Activated CD4-positive, alpha-beta memory T cell treated with anti-CD3 and anti-CD28 coated beads, Interleukin-2, amount 10 ng/mL, durations not matched to agents 7 days and 5 days (primary cell): ENCODE data around the gene DYSF. TPM values are rescaled to one million over a fixed set of nuclear protein-coding genes. Genes with fewer than 3 reads are reported as not detected.

Experiments used
- CTCF ChIA-PET: fragments of 350-600 bp; sonication (Branson Sonifier 250); formaldehyde crosslinking; loops from one replicate; lab custom pipeline; 2021; ENCODE audit warnings: antibody characterized with exemption, inconsistent platforms; lab: Charles Lee
- POLR2A ChIA-PET: fragments of 350-600 bp; sonication (Branson Sonifier 250); formaldehyde crosslinking; loops from one replicate; lab custom pipeline; 2021; ENCODE audit warnings: antibody characterized with exemption; lab: Charles Lee
- DNase-seq: peaks from one replicate; pipeline ENCODE4 v3.0.0-alpha.2; 2020
- H3K27ac Mint-ChIP-seq: one replicate; pipeline ENCODE4 v1.8.0; 2021; ENCODE audit warnings: mild to moderate bottlenecking, mixed read lengths
- H3K27me3 Mint-ChIP-seq: one replicate; pipeline ENCODE4 v1.8.0; 2021; ENCODE audit warnings: mixed read lengths
- H3K36me3 Mint-ChIP-seq: one replicate; pipeline ENCODE4 v1.8.0; 2021; ENCODE audit warnings: low read depth, mixed read lengths
- H3K4me1 Mint-ChIP-seq: one replicate; pipeline ENCODE4 v1.8.0; 2021; ENCODE audit warnings: mixed read lengths
- H3K4me3 Mint-ChIP-seq: one replicate; pipeline ENCODE4 v1.8.0; 2021; ENCODE audit warnings: mild to moderate bottlenecking, mixed read lengths
- H3K9me3 Mint-ChIP-seq: one replicate; pipeline ENCODE4 v1.8.0; 2021; ENCODE audit warnings: mixed read lengths
- total RNA-seq, 2 experiments: library from RNA; stranded (reverse); gene quantifications; one replicate each; pipeline ENCODE4 v1.2.3, GENCODE V29; 2021

The DYSF gene
- total RNA-seq, 2 experiments from 2014 or later, result not detected

DNA sequence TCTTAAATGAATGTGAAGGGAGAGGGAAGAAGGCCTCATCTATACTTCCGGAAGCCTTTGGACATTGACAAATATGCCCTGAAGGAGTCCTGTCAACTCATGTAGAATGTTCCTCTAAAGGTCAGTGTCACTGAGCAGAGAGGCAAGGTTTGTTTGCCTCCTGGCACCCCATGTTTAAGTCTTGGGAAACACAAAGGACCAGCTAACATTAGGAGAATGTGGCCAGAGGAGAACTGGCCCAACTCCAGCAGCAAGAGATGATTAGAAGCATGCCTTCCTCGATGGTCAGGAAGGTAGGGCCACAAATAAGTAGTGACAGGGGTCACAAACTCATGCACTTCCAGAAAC lies 5.7 kb downstream of the DYSF start:
- H3K27me3 Mint-ChIP-seq, result peaks cover 24% of the 10 kb centered on the region
- DNase-seq, result no peak
- H3K4me1 Mint-ChIP-seq, result no peaks in the 10 kb centered on the region
- no peak overlapping the region for H3K4me3 Mint-ChIP-seq
- no peaks in the 10 kb centered on the region for H3K36me3 Mint-ChIP-seq
- ChIA-PET POLR2A (no interaction called here), CTCF (interaction anchor here (1.9 to 3.7 kb wide), 2 partner anchors 9 to 159 kb away, joined by 4 to 23 read pairs; no protein-coding TSS in a partner anchor)
- H3K27ac Mint-ChIP-seq, result no peak overlapping the region
- no peaks in the 10 kb centered on the region for H3K9me3 Mint-ChIP-seq

DNA sequence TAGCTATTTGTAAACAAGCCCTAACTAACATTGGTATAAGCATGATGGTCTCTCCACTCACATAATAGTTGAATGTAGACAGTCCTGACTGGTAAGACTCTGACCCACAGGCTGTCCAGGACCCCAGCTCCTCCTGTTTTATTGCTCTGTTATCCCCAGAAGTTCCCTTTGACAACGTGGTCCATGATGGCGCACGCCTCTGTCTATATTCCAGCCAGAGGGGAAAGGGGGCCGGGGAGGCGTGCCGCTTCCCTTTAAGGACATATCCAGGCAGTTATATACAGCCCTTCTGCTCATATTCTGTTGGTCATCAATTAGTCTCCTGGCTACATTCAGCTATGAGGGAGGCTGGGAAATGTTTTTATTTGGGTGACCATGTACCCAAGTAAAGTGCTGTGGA lies 6.7 kb downstream of the DYSF start:
- Mint-ChIP-seq H3K4me1 (no peaks in the 10 kb centered on the region), H3K4me3 (no peak overlapping the region), H3K9me3 (no peaks in the 10 kb centered on the region), H3K27ac (no peak overlapping the region), H3K27me3 (peaks cover 15% of the 10 kb centered on the region), H3K36me3 (no peaks in the 10 kb centered on the region)
- DNase-seq, result no peak
- POLR2A ChIA-PET, result interaction anchor here (1.0 kb wide), 1 partner anchor 42 kb away, joined by 3 read pairs; no protein-coding TSS in a partner anchor
- CTCF ChIA-PET, result interaction anchor here (0.6 to 3.7 kb wide), 8 partner anchors 10 to 176 kb away, joined by 3 to 23 read pairs (median 4); no protein-coding TSS in a partner anchor

DNA sequence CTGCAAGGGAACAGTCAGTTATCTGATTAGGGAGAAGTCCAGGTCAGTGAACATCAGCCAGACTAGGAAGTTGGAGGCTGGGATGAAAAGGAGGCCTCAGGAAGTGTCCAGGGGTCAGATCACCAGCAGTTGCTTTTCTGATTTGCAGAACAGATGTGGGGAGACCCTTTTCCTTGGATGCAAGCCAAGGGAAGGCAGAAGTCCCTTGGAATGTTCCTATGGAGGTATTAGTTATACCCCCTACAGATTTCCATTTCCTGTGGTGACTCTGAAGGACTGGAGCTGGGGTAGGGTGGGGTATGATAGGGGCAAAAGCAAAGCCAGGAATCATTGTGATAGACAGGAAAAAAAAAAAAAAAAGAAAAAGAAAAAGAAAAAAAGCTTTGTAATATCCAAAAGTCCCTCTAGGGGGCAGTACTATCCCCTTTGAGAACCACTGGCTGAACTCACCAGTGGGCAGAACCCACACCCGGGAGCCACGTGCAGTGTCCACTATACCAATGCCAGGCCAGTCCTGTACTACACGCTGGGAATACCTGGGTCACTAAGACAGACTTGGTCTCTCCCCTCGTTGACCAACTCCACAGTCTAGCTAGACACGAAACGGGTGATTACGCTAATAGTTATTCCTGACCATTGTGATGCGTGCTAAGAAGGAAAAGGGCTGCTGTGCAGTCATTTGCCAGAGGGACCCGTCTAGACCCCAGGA lies 7.4 kb downstream of the DYSF start:
- POLR2A ChIA-PET, result no interaction called here
- DNase-seq, result no peak
- H3K36me3 Mint-ChIP-seq, result no peaks in the 10 kb centered on the region

DNA sequence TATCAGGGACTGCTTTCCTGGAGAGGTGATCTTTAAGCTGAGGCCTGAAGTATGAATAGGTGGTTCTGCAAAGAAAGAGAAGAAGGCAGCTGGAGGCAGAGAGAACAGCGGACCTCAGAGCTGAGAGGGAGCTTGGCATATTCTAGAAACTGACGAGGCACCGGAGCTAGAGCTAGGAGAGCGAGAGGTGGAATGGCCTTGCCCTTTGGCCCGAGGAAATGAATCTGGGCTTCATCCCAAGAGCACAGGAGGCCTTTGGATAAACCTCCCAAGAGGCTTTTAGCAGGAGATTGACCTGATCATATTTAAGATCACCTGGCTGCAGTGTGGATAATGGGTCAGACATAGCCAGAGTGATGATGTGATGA lies 7.9 kb downstream of the DYSF start:
- H3K4me1 Mint-ChIP-seq, result no peaks in the 10 kb centered on the region
- H3K9me3 Mint-ChIP-seq, result no peaks in the 10 kb centered on the region
- no peaks in the 10 kb centered on the region for H3K36me3 Mint-ChIP-seq
- H3K27ac Mint-ChIP-seq, result no peak overlapping the region
- H3K4me3 Mint-ChIP-seq, result no peak overlapping the region
- H3K27me3 Mint-ChIP-seq, result peaks cover 7% of the 10 kb centered on the region
- no peak for DNase-seq
- CTCF ChIA-PET, result interaction anchor here (0.8 to 3.7 kb wide), 11 partner anchors 8 to 133 kb away, joined by 3 to 23 read pairs (median 3); partner anchors contain the start of genes DYSF and ZNF638
- POLR2A ChIA-PET, result no interaction called here

More for the DNA sequence above, 7.4 kb downstream of the DYSF start:
- H3K27ac Mint-ChIP-seq, result no peak overlapping the region
- CTCF ChIA-PET, result interaction anchor here (0.8 to 3.7 kb wide), 12 partner anchors 8 to 170 kb away, joined by 3 to 23 read pairs (median 4); partner anchors contain the start of genes DYSF and ZNF638
- H3K4me1 Mint-ChIP-seq, result no peaks in the 10 kb centered on the region
- peaks cover 10% of the 10 kb centered on the region for H3K27me3 Mint-ChIP-seq
- no peaks in the 10 kb centered on the region for H3K9me3 Mint-ChIP-seq
- H3K4me3 Mint-ChIP-seq, result no peak overlapping the region

DNA sequence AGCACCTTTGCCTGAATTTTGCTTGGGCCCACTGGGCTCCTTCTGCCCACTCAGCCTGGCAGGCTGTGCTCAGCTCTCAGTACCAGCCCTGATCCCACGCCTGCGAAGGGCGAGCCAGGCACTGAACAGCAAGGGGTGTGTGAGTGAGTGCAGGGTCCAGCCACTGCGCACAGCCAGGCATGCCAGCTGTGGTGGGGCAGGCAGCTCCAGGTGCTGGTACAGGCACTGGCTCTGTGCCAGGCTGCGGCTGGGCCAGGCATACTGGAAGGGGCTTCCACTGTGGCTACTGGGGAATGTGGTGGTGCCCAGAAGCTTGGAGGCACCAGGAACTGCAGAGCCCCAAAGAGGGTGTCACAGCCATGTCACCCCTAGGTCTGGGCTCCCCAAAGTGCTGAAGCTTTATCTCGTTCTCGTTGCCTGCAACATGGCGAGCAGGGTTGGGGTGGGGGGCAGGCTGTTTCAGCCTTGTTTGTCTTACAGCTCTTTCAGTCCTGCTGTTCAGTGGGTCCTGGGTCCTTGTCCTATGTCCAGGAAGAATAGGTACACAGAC lies 8.8 kb downstream of the DYSF start:
- no peaks in the 10 kb centered on the region for H3K36me3 Mint-ChIP-seq
- no peak for DNase-seq
- H3K9me3 Mint-ChIP-seq, result no peaks in the 10 kb centered on the region
- CTCF ChIA-PET, result interaction anchor here (0.8 to 3.7 kb wide), 8 partner anchors 9 to 131 kb away, joined by 3 to 23 read pairs (median 4); partner anchors contain the start of genes DYSF and ZNF638
- POLR2A ChIA-PET, result no interaction called here
- no peak overlapping the region for H3K27ac Mint-ChIP-seq
- peaks cover 7% of the 10 kb centered on the region for H3K27me3 Mint-ChIP-seq
- H3K4me1 Mint-ChIP-seq, result peaks cover 2% of the 10 kb centered on the region
- no peak overlapping the region for H3K4me3 Mint-ChIP-seq

DNA sequence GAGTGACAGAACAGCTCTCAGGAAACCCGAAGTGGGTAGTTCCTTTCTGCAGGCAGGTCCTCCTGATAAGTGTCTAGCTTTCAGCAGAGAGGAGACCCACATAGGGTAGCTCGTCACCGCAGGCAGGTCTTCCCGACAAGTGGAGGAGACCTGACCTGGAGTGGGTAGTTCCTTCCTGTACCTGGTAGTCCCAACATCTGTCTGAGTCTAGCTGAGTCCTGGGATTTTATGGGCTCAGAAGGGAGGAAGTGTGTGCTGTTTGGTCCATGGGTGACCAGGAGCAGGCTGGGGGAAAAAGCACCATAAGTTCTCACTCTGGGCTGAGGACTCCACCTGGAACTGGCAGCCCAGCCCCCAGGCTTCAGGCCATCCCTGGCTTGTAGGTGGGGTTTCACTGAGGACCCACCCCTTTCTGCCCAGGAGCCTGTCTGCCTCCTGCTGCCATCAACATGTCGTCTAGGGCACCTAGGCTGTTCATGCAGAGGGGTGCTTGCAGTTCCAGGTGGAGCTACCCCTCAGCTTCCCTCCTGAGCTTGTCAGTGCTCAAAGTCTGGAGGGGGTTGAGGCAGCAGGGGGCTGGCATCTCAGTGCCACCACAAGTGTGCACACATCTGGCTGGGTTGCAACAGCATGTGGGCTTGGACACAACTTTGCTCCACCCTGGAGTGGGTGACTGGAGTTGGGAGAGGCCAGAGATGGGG lies 9.4 kb downstream of the DYSF start:
- H3K36me3 Mint-ChIP-seq, result no peaks in the 10 kb centered on the region
- peaks cover 14% of the 10 kb centered on the region for H3K27me3 Mint-ChIP-seq
- H3K9me3 Mint-ChIP-seq, result no peaks in the 10 kb centered on the region
- DNase-seq, result no peak
- ChIA-PET CTCF (interaction anchor here (3.3 to 3.7 kb wide), 2 partner anchors 12 to 47 kb away, joined by 18 to 23 read pairs; no protein-coding TSS in a partner anchor), POLR2A (interaction anchor here (1.4 kb wide), 1 partner anchor 14 kb away, joined by 3 read pairs; no protein-coding TSS in a partner anchor)
- no peak overlapping the region for H3K4me3 Mint-ChIP-seq
- peaks cover 3% of the 10 kb centered on the region for H3K4me1 Mint-ChIP-seq
- H3K27ac Mint-ChIP-seq, result no peak overlapping the region

DNA sequence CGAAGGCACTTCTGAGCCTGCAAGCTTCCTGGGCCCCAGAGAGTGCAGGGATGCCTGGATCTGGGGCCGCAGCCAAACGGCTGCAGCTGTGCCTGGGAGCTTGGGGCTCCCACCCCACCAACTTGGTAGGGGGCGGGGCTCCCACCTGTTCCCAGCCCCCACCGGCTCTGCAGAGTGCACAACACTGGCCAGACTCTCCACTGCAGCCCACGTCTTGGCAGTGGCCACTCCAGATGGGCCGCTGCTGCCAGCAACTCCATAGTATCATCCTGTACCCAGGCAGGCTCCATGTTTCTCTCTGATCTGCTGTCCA lies 9.9 kb downstream of the DYSF start:
- H3K27ac Mint-ChIP-seq, result no peak overlapping the region
- CTCF ChIA-PET, result no interaction called here
- POLR2A ChIA-PET, result interaction anchor here (1.4 kb wide), 1 partner anchor 14 kb away, joined by 3 read pairs; no protein-coding TSS in a partner anchor
- H3K36me3 Mint-ChIP-seq, result no peaks in the 10 kb centered on the region
- H3K9me3 Mint-ChIP-seq, result no peaks in the 10 kb centered on the region
- DNase-seq, result no peak
- peaks cover 3% of the 10 kb centered on the region for H3K4me1 Mint-ChIP-seq
- H3K27me3 Mint-ChIP-seq, result peaks cover 19% of the 10 kb centered on the region
- H3K4me3 Mint-ChIP-seq, result no peak overlapping the region

DNA sequence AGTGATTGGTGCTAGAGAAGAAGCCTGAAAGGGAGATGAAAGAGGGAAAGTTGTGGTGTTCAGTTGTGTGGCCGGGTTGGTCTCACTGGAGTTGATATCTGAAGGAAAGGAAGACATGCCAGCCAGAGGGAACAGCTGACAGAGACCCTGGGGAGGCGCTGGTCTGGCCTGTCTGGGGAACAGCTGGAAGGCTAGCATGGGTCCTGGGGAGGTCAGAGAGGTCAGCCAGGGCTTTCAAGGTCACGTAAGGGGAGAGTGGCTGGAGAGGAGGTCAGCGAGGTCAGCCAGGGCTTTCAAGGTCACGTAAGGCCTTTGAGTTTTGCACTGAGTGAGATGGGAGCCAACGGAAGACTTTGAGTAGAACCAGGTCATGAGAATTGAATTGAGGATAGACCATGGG lies 11.0 kb downstream of the DYSF start:
- POLR2A ChIA-PET, result interaction anchor here (1.4 kb wide), 1 partner anchor 16 kb away, joined by 3 read pairs; no protein-coding TSS in a partner anchor
- DNase-seq, result no peak
- Mint-ChIP-seq H3K36me3 (no peaks in the 10 kb centered on the region), H3K27ac (no peak overlapping the region), H3K9me3 (no peaks in the 10 kb centered on the region), H3K4me1 (peaks cover 3% of the 10 kb centered on the region), H3K4me3 (no peak overlapping the region), H3K27me3 (peaks cover 26% of the 10 kb centered on the region)
- CTCF ChIA-PET, result no interaction called here

DNA sequence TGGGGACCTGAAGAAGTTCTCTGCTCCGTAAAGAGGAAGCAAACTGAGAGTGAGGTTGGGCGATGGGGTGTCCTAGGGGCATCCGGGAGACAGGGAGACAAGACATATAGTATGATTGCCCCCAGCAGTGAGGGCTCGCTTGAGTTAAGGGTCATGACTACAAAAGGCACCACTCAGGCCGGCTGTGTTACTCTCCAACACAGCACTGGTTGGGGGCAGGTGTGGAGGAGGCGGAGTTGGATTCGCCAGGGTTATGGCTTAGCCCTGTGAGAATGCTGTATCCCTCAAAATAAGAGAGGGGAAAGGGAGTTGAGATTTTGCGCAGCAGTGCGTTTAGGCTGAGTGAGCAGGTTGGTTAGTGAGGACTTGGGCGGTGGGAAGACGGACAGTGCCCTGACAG lies 12.0 kb downstream of the DYSF start:
- CTCF ChIA-PET, result no interaction called here
- POLR2A ChIA-PET, result no interaction called here
- Mint-ChIP-seq H3K36me3 (no peaks in the 10 kb centered on the region), H3K9me3 (no peaks in the 10 kb centered on the region), H3K4me1 (peaks cover 3% of the 10 kb centered on the region), H3K27me3 (peaks cover 32% of the 10 kb centered on the region), H3K27ac (no peak overlapping the region), H3K4me3 (no peak overlapping the region)
- DNase-seq, result no peak

DNA sequence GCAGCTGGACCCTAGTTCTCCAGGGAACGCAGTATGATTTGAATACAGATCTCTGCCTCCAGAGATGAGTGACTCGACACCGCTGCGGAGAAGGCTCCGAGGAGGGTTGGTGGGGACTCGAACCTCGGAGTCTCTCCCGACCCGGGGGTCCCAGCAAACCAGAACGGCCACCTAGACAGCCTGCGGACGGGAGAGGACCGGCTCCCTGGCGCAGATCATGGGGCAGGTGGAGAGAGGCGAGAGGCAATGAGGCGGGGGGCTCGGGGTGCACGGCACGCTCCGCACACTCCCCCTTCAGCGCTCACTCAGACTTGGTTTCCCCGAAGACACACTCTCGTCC lies 12.6 kb downstream of the DYSF start:
- no peak overlapping the region for H3K27ac Mint-ChIP-seq
- ChIA-PET POLR2A (no interaction called here), CTCF (interaction anchor here (1.7 to 2.3 kb wide), 2 partner anchors 9 to 16 kb away, joined by 3 to 9 read pairs; no protein-coding TSS in a partner anchor)
- peaks cover 3% of the 10 kb centered on the region for H3K4me1 Mint-ChIP-seq
- no peak for DNase-seq
- H3K36me3 Mint-ChIP-seq, result no peaks in the 10 kb centered on the region
- no peaks in the 10 kb centered on the region for H3K9me3 Mint-ChIP-seq
- H3K27me3 Mint-ChIP-seq, result peaks cover 32% of the 10 kb centered on the region
- H3K4me3 Mint-ChIP-seq, result no peak overlapping the region

DNA sequence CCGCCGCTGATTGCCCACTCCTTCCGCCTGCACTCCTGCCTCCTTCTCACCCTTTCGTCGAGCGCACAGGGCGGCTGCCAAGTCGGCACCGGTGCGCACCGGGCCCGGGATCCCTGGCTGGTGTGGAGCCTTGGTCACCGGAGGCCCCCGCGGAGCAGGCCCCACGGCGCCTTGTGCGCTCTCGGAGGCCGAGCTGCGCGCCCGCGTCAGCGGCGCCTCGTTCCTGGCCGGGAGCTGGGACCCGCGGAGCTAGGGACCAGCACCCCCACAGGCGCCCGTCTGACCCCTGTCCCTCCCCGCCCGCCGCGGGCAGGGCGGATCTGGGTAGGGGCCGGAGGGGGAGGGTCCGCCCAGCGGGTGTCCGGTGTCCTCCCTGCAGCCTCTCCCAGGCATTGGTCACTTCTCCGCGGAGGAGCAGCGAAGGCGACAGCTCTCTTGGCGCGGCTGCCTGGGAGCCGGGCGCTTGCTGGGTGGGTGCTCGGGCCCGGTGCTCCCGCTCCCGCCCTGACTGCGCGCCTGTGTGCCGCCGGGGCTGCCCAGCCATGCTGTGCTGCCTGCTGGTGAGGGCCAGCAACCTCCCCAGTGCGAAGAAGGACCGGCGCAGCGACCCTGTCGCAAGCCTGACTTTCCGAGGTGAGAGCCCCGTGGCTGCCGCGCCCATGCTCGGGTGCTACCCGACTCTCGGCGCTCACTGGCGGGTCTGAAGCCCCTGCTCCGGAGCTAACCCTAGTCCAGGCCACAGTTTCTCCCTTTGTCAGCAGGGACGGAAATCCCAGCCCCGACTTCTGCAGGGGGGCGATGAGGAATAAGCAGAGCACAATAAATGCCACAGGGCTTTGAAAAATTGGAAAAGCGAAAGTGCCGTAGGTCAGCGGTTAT lies 13.2 kb downstream of the DYSF start:
- no peak overlapping the region for H3K27ac Mint-ChIP-seq
- ChIA-PET CTCF (interaction anchor here (1.4 to 2.3 kb wide), 4 partner anchors 10 to 135 kb away, joined by 3 to 9 read pairs (median 5); partner anchors contain the start of gene ZNF638), POLR2A (no interaction called here)
- peaks cover 32% of the 10 kb centered on the region for H3K27me3 Mint-ChIP-seq
- H3K36me3 Mint-ChIP-seq, result no peaks in the 10 kb centered on the region
- no peak for DNase-seq
- H3K4me3 Mint-ChIP-seq, result peak overlapping the region; percentile 69
- peaks cover 3% of the 10 kb centered on the region for H3K4me1 Mint-ChIP-seq
- no peaks in the 10 kb centered on the region for H3K9me3 Mint-ChIP-seq

DNA sequence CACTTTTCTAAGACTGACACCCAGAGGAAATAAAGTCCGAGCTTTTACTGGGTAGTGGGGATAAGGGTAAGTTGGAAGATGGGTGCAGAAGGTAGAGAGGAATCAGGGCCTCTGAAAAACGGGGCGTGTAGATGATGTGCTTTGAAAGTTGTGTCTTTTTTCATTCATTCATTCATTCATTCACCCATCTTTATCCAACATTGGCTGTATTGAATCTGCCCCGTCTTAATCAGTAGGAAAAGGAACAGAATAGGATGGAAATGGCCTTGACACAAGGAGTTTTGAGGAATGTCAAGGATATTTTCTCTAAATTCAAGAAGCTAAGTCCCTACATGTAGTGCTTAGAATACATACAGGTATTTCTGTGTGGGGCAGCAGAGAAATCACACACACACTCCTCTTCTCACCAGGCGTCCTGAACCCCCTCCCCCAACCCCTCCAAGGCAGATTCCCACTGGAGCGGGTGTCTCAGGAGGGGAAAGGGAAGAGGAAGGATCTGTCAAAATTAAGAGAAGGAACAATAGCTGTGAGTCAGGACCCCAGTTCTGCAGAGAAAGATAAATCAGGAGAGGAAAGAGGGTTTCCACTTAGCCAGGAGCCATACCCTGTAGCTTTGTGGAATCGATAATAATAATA lies 13.9 kb downstream of the DYSF start:
- Mint-ChIP-seq H3K9me3 (no peaks in the 10 kb centered on the region), H3K4me1 (peaks cover 3% of the 10 kb centered on the region), H3K4me3 (peak overlapping the region; percentile 69), H3K27me3 (peaks cover 32% of the 10 kb centered on the region), H3K27ac (no peak overlapping the region), H3K36me3 (no peaks in the 10 kb centered on the region)
- DNase-seq, result no peak
- ChIA-PET POLR2A (interaction anchor here (0.7 kb wide), 1 partner anchor 28 kb away, joined by 3 read pairs; no protein-coding TSS in a partner anchor), CTCF (interaction anchor here (0.6 to 2.3 kb wide), 5 partner anchors 10 to 169 kb away, joined by 3 to 9 read pairs (median 5); partner anchors contain the start of gene ZNF638)
